IMR-90 (cell line): ENCODE data around the gene LSM14B. TPM values are rescaled to one million over a fixed set of nuclear protein-coding genes. Genes with fewer than 3 reads are reported as not detected.

ENCODE experiments used
- ATAC-seq: fragments of 200-7000 bp; cut with Tn5 transposase; 2 replicates; pipeline ENCODE4 v1.9.1; 2020; ENCODE audit warnings: low read depth, mild to moderate bottlenecking, moderate library complexity
- BruUV-seq: library from RNA; stranded (reverse); fragments of 400-500 nt; replicated peaks from 2 replicates; lab custom pipeline; 2021; lab: Mats Ljungman, UMichigan
- CTCF ChIA-PET: fragments of 300-600 bp; formaldehyde crosslinking; extraction: SDS; loops from one replicate; lab custom pipeline; 2021; ENCODE audit warnings: antibody characterized with exemption; lab: Yijun Ruan, JAX
- POLR2A ChIA-PET: fragments of 300-600 bp; sonication (Branson Sonifier 250); formaldehyde crosslinking; loops from one replicate; lab custom pipeline; 2022; ENCODE audit warnings: antibody characterized with exemption; ENCODE audit not compliant: unreplicated experiment; lab: Charles Lee
- DNase-seq: peaks from one replicate; pipeline ENCODE4 v3.0.0; 2013
- H2AFZ ChIP-seq: replicated peaks from 2 replicates; pipeline ENCODE3; 2013; ENCODE audit warnings: low read length, mild to moderate bottlenecking; ENCODE audit not compliant: poor library complexity
- H2AK5ac ChIP-seq: 2 replicates; pipeline ENCODE4 v1.6.1; 2013; ENCODE audit warnings: low read depth, low read length, inconsistent platforms
- H2AK9ac ChIP-seq: replicated peaks from 2 replicates; pipeline ENCODE3; 2013; ENCODE audit warnings: mild to moderate bottlenecking, low read depth, low read length, moderate library complexity; ENCODE audit not compliant: poor library complexity
- H2BK120ac ChIP-seq: 2 replicates; pipeline ENCODE4 v1.6.1; 2013; ENCODE audit warnings: low read depth, low read length, inconsistent platforms
- H2BK15ac ChIP-seq: 3 replicates; pipeline ENCODE4 v1.6.1; 2013; ENCODE audit warnings: low read depth, low read length, inconsistent platforms
- H2BK20ac ChIP-seq: 2 replicates; pipeline ENCODE4 v1.6.1; 2013; ENCODE audit warnings: low read depth, mild to moderate bottlenecking, inconsistent platforms, low read length, moderate library complexity
- H2BK5ac ChIP-seq: 2 replicates; pipeline ENCODE4 v1.6.1; 2013; ENCODE audit warnings: mild to moderate bottlenecking, low read depth, low read length, inconsistent platforms; ENCODE audit not compliant: poor library complexity, severe bottlenecking
- H3K14ac ChIP-seq: replicated peaks from 2 replicates; pipeline ENCODE4 v1.6.1; 2013; ENCODE audit warnings: low read depth, low read length, inconsistent platforms
- H3K18ac ChIP-seq: 2 replicates; pipeline ENCODE4 v1.6.1; 2013; ENCODE audit warnings: low read depth, low read length, control low read depth
- H3K23ac ChIP-seq: 2 replicates; pipeline ENCODE4 v1.6.1; 2013; ENCODE audit warnings: low read depth, low read length, inconsistent platforms
- H3K27ac ChIP-seq: 2 replicates; pipeline ENCODE4 v1.5.1; 2013; ENCODE audit warnings: mild to moderate bottlenecking, control low read depth, low read length; ENCODE audit not compliant: insufficient read depth
- H3K27me3 ChIP-seq: 2 replicates; pipeline ENCODE4 v1.6.1; 2013; ENCODE audit warnings: low read length; ENCODE audit not compliant: control insufficient read depth, insufficient read depth
- H3K36me3 ChIP-seq: 2 replicates; pipeline ENCODE4 v1.6.1; 2013; ENCODE audit warnings: low read length, mixed read lengths; ENCODE audit not compliant: control insufficient read depth, insufficient read depth
- H3K4ac ChIP-seq: 2 replicates; pipeline ENCODE4 v1.6.1; 2013; ENCODE audit warnings: low read depth, low read length, inconsistent platforms
- H3K4me1 ChIP-seq: 2 replicates; pipeline ENCODE4 v1.6.1; 2013; ENCODE audit warnings: low read length, mixed read lengths; ENCODE audit not compliant: control insufficient read depth, insufficient read depth
- H3K4me2 ChIP-seq: 2 replicates; pipeline ENCODE4 v1.6.1; 2013; ENCODE audit warnings: low read depth, mild to moderate bottlenecking, control low read depth, low read length, moderate library complexity
- H3K4me3 ChIP-seq: 2 replicates; pipeline ENCODE4 v1.5.1; 2013; ENCODE audit warnings: low read depth, mild to moderate bottlenecking, control low read depth, low read length, moderate library complexity; ENCODE audit not compliant: insufficient read depth
- H3K56ac ChIP-seq: 2 replicates; pipeline ENCODE4 v1.6.1; 2013; ENCODE audit warnings: low read length, inconsistent platforms; ENCODE audit not compliant: insufficient read depth; ENCODE audit errors: extremely low read depth
- H3K79me1 ChIP-seq, 2 experiments: 2 replicates each; pipeline ENCODE4 v1.6.1; 2013; ENCODE audit warnings: low read length in 2 of 2, inconsistent platforms in 1 of 2, low read depth in 1 of 2
- H3K9ac ChIP-seq: 2 replicates; pipeline ENCODE4 v1.6.1; 2013; ENCODE audit warnings: low read depth, low read length, control low read depth
- H3K9me1 ChIP-seq: 2 replicates; pipeline ENCODE4 v1.6.1; 2013; ENCODE audit warnings: low read length, inconsistent platforms; ENCODE audit not compliant: insufficient read depth
- H3K9me3 ChIP-seq: 2 replicates; pipeline ENCODE4 v1.6.1; 2013; ENCODE audit warnings: low read length; ENCODE audit not compliant: control insufficient read depth, insufficient read depth
- H4K20me1 ChIP-seq: 2 replicates; pipeline ENCODE4 v1.6.1; 2013; ENCODE audit warnings: low read length, inconsistent platforms; ENCODE audit not compliant: insufficient read depth
- H4K5ac ChIP-seq: 2 replicates; pipeline ENCODE4 v1.6.1; 2013; ENCODE audit warnings: mild to moderate bottlenecking, low read depth, low read length, control low read depth
- H4K8ac ChIP-seq, 2 experiments: 2 replicates each; pipeline ENCODE4 v1.6.1; 2013; ENCODE audit warnings: low read depth in 2 of 2, low read length in 2 of 2, control low read depth in 1 of 2, inconsistent platforms in 1 of 2
- H4K91ac ChIP-seq: 2 replicates; pipeline ENCODE4 v1.6.1; 2013; ENCODE audit warnings: low read depth, low read length, inconsistent platforms; ENCODE audit not compliant: insufficient read depth
- BHLHE40 ChIP-seq: fragments of 150-350 bp; IDR thresholded peaks from 2 replicates; pipeline ENCODE4 v1.6.1; 2016; ENCODE audit warnings: mild to moderate bottlenecking, low read depth, low read length
- CEBPB ChIP-seq: IDR thresholded peaks from 2 replicates; pipeline ENCODE4 v1.6.1; 2012; ENCODE audit warnings: low read depth, low read length, improper control_type of control experiment
- CHD1 ChIP-seq: IDR thresholded peaks from 2 replicates; pipeline ENCODE4 v1.6.1; 2012; ENCODE audit warnings: low read depth, low read length, improper control_type of control experiment
- FOS ChIP-seq: fragments of 150-350 bp; IDR thresholded peaks from 2 replicates; pipeline ENCODE4 v1.6.1; 2016; ENCODE audit warnings: low read depth, low read length
- MAZ ChIP-seq: IDR thresholded peaks from 2 replicates; pipeline ENCODE4 v1.6.1; 2012; ENCODE audit warnings: low read depth, mild to moderate bottlenecking, low read length, improper control_type of control experiment, moderate library complexity, borderline replicate concordance
- NFE2L2 ChIP-seq: fragments of 150-350 bp; IDR thresholded peaks from 2 replicates; pipeline ENCODE4 v1.6.1; 2016; ENCODE audit warnings: low read depth, mild to moderate bottlenecking, low read length
- RAD21 ChIP-seq: IDR thresholded peaks from 2 replicates; pipeline ENCODE4 v1.6.1; 2012; ENCODE audit warnings: low read length, improper control_type of control experiment
- WGBS, 2 experiments: methylation state at CpG; one replicate each; pipeline versions ENCODE4 v1.1.5 to v1.1.7; 2013; ENCODE audit warnings: missing lambda C conversion rate in 2 of 2; ENCODE audit not compliant: insufficient read length in 1 of 2; ENCODE audit errors: extremely low coverage in 2 of 2; 5-methylcytosine and 5-hydroxymethylcytosine counted together
- dilution Hi-C: fragments of 300-500 bp; cut with HindIII; formaldehyde crosslinking; loops from one replicate; pipeline ENCODE4 v1.14.3; 2018; ENCODE audit warnings: low sequenced_read_pairs; ENCODE audit not compliant: unreplicated experiment
- in situ Hi-C: fragments of 300-500 bp; cut with MboI; formaldehyde crosslinking; loops from 3 replicates; pipeline ENCODE4 v1.14.3; 2019; ENCODE audit warnings: low sequenced_read_pairs, inconsistent platforms, mixed read lengths
- intact Hi-C: fragments of 100-400 bp; cut with micrococcal nuclease; formaldehyde crosslinking; loops from 2 replicates; pipeline ENCODE4 v1.10.0; 2022
- polyA plus RNA-seq, 3 experiments: library from polyadenylated mRNA; depleted of rRNA; stranded (reverse); fragments of >200 nt; gene quantifications; 2 replicates each; pipeline ENCODE4 v1.2.3, GENCODE V29; 2012; ENCODE audit warnings: low replicate concordance in 1 of 3
- total RNA-seq: library from RNA; depleted of rRNA; stranded (reverse); fragments of >200 nt; gene quantifications from 2 replicates; pipeline ENCODE4 v1.2.3, GENCODE V29; 2012
- TF ChIP-seq, protein P1 (sequence below): conservative IDR thresholded peaks from 2 replicates; pipeline ENCODE4 v1.5.1; 2012; ENCODE audit warnings: mild to moderate bottlenecking, low read depth, low read length, improper control_type of control experiment

LSM14B gene
- total and polyA plus RNA-seq, 2 of the 4 experiments (the other 2 are of a cell fraction), result 23.7 to 41.1 TPM

DNA sequence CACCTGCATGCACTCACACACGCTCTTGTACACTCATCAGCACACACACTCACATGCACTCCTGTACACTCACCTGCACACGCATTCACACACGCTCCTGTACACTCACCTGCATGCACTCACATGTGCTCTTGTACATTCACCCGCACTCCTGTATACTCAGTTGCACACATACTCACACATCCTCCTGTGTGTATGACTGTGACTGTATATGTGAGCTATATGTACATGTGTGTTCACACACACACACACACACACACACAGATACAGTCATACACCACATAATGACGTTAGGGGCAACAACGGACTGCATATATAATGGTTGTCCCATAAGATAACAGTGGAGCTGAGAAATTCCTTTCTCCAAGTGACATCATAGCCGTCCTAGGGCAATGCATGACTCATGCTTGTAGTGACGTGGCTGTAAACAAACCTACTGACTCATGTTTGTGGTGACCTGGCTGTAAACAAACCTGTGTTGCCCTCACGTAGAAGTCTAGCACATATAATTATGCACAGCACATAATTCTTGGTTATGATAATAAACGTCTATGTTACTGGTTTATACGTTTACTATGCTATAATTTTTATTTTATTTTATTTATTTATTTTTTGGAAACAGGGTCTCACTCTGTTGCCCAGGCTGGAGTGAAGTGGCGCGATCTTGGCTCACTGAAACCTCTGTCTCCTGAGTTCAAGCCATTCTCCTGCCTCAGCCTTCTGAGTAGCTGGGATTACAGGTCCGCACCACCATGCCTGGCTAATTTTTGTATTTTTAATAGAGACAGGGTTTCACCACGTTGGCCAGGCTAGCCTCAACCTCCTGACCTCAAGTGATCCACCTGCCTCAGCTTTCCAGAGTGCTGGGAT, 33.8 kb upstream of the LSM14B start:
- peak overlapping the region; percentile 53; the same call in 1 of the 2 replicates for H3K4me2 ChIP-seq

More for the DNA sequence above, 33.8 kb upstream of the LSM14B start:
- H2BK5ac ChIP-seq, result peak overlapping the region; percentile 66
- H3K4ac ChIP-seq, result peak overlapping the region; percentile 64
- DNase-seq, result peak; percentile 99
- no peak overlapping the region for H3K27ac ChIP-seq
- no peak overlapping the region for H3K9ac ChIP-seq
- H3K56ac ChIP-seq, result no peak overlapping the region
- peak overlapping the region; percentile 2 for H2AFZ ChIP-seq
- dilution Hi-C loops (no loop called here), in situ Hi-C loops (no loop called here), intact Hi-C loops (no loop called here)
- H3K23ac ChIP-seq, result no peak overlapping the region; the same call in 1 of the 2 replicates
- H4K5ac ChIP-seq, result no peak overlapping the region
- H3K9me3 ChIP-seq, result no peaks in the 10 kb centered on the region
- no peak overlapping the region for H3K4me3 ChIP-seq
- ATAC-seq, result peak; percentile 95
- H3K27me3 ChIP-seq, result peaks cover 9% of the 10 kb centered on the region; the same call in 1 of the 2 replicates
- H4K8ac ChIP-seq, result peak overlapping the region in 1 of 2 experiments; percentile 49; a peak in 2 of 4 replicates
- POLR2A ChIA-PET, result no interaction called here
- peaks cover 7% of the 10 kb centered on the region for H3K4me1 ChIP-seq
- peak overlapping the region; percentile 51; the same call in 1 of the 2 replicates for H2AK5ac ChIP-seq
- H4K91ac ChIP-seq, result no peak overlapping the region; the same call in 1 of the 2 replicates
- H4K20me1 ChIP-seq, result peaks cover 4% of the 10 kb centered on the region; the same call in 1 of the 2 replicates
- peak overlapping the region; percentile 76 for H2AK9ac ChIP-seq
- WGBS, 2 experiments, result no CpG with 5 or more reads among the region's 15 CpGs
- H3K14ac ChIP-seq, result 0 out of 2 replicates have a peak overlapping the region, but pooled peaks have one; percentile 34
- H2BK20ac ChIP-seq, result peak overlapping the region; percentile 75; the same call in 1 of the 2 replicates
- H3K9me1 ChIP-seq, result peaks cover 11% of the 10 kb centered on the region
- peak overlapping the region; percentile 55 for H2BK120ac ChIP-seq
- no peaks in the 10 kb centered on the region; a peak in 1 of 4 replicates for H3K79me1 ChIP-seq
- H2BK15ac ChIP-seq, result 0 out of 3 replicates have a peak overlapping the region, but pooled peaks have one; percentile 1
- H3K36me3 ChIP-seq, result no peaks in the 10 kb centered on the region
- BruUV-seq, result no TSS peak
- CTCF ChIA-PET, result interaction anchor here (1.1 kb wide), 1 partner anchor 36 kb away, joined by 3 read pairs; no protein-coding TSS in a partner anchor
- peak overlapping the region; percentile 29; the same call in 1 of the 2 replicates for H3K18ac ChIP-seq
- TF ChIP-seq, protein P1, sequence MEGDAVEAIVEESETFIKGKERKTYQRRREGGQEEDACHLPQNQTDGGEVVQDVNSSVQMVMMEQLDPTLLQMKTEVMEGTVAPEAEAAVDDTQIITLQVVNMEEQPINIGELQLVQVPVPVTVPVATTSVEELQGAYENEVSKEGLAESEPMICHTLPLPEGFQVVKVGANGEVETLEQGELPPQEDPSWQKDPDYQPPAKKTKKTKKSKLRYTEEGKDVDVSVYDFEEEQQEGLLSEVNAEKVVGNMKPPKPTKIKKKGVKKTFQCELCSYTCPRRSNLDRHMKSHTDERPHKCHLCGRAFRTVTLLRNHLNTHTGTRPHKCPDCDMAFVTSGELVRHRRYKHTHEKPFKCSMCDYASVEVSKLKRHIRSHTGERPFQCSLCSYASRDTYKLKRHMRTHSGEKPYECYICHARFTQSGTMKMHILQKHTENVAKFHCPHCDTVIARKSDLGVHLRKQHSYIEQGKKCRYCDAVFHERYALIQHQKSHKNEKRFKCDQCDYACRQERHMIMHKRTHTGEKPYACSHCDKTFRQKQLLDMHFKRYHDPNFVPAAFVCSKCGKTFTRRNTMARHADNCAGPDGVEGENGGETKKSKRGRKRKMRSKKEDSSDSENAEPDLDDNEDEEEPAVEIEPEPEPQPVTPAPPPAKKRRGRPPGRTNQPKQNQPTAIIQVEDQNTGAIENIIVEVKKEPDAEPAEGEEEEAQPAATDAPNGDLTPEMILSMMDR, result no peak
- TF ChIP-seq FOS, result peak; percentile 100
- TF ChIP-seq MAZ, result 0 out of 2 replicates have a peak, but pooled peaks have one; percentile 25
- peak; percentile 82 for TF ChIP-seq BHLHE40
- TF ChIP-seq CHD1, result peak; percentile 76
- peak; percentile 48 for TF ChIP-seq CEBPB
- no peak for TF ChIP-seq RAD21
- peak; percentile 56; the same call in 1 of the 2 replicates for TF ChIP-seq NFE2L2
